GM19240 (cell line): ENCODE measurements around the gene TBX6.
"Not testable (repeated sequence)": the region's sequence is repeated elsewhere in the genome, so short reads cannot be mapped to it uniquely, and the experiment has no call there.

ENCODE experiments used
- DNase-seq: peaks from one replicate; pipeline ENCODE4 v3.0.0; 2011; ENCODE audit warnings: low spot score; ENCODE audit not compliant: insufficient read length

TBX6 gene

GRCh38 chr16:30091474-30092372 is at the start of gene TBX6:
TBX6 (minus strand) TSS chr16:30091924; CDS start chr16:30091193, 731 bp downstream.
- DNase-seq: peak; percentile 92

GRCh38 chr16:30139583-30140481 is 48.1 kb upstream of the TBX6 start:
- DNase-seq: no peak

- DNase-seq: no peak
These were observed 46.2 kb upstream of the TBX6 start for GRCh38 chr16:30137897-30138296.

GRCh38 chr16:30136971-30137605 is 45.4 kb upstream of the TBX6 start:
- no peak for DNase-seq

- no peak for DNase-seq
These were observed 40.9 kb upstream of the TBX6 start for GRCh38 chr16:30132591-30132990.

GRCh38 chr16:30131869-30132475 is 40.2 kb upstream of the TBX6 start:
- DNase-seq: no peak

GRCh38 chr16:30127993-30128392 is 36.3 kb upstream of the TBX6 start:
- DNase-seq: no peak

GRCh38 chr16:30125690-30126089 is 34.0 kb upstream of the TBX6 start:
- DNase-seq: not testable (repeated sequence)

- no peak for DNase-seq
These were observed 33.3 kb upstream of the TBX6 start for GRCh38 chr16:30124985-30125379.

- DNase-seq: no peak
These were observed 31.0 kb upstream of the TBX6 start for GRCh38 chr16:30122604-30123160.

GRCh38 chr16:30121741-30122571 is 30.2 kb upstream of the TBX6 start:
- DNase-seq: no peak

- no peak for DNase-seq
These were observed 28.8 kb upstream of the TBX6 start for GRCh38 chr16:30120340-30121105.

- no peak for DNase-seq
These were observed 27.7 kb upstream of the TBX6 start for GRCh38 chr16:30119428-30119827.

GRCh38 chr16:30117768-30118167 is 26.0 kb upstream of the TBX6 start:
- no peak for DNase-seq

- DNase-seq: no peak
These were observed 24.8 kb upstream of the TBX6 start for GRCh38 chr16:30116291-30117207.

- no peak for DNase-seq
These were observed 23.5 kb upstream of the TBX6 start for GRCh38 chr16:30115238-30115637.

- DNase-seq: not testable (repeated sequence)
These were observed 23.1 kb upstream of the TBX6 start for GRCh38 chr16:30114833-30115232.

GRCh38 chr16:30114411-30114810 is 22.7 kb upstream of the TBX6 start:
- no peak for DNase-seq
